NCI-H526 (cell line): Measurements from ENCODE around the gene NFE2L2.
"Not testable (repeated sequence)": the region's sequence is repeated elsewhere in the genome, so short reads cannot be mapped to it uniquely, and the experiment has no call there.

Source experiments
- DNase-seq, 2 experiments: peaks; one replicate each; lab custom pipeline; 2025; lab: John Stamatoyannopoulos, UW

The NFE2L2 gene

GRCh38 chr2:177264693-177265587 is at the start of gene NFE2L2:
NFE2L2 (minus strand) TSS chr2:177264727; CDS start chr2:177264576, 151 bp downstream.
- DNase-seq: peak; percentile 66 to 92

DNA sequence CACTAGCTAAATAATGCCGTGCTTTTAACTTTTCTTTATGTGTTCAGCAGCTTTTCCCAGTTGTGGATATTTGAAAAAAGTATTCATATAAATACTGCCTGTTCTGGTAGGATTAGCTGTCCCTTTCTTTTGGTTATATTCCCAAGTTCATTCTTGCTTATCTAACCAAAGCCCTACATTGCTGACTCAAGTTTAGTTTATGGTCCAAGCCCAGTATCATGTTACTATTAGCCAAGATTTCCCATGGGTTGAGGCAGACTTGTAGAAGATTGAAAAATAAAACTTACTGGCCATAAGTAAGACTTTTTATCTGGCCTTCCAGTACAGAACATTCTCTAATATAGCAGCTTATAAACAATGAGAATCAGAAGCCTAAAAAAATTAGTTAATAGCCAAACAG is 49.7 kb upstream of the NFE2L2 start:
- DNase-seq: no peak

- DNase-seq: no peak
Measured at GRCh38 chr2:177313162-177313781, 48.7 kb upstream of the NFE2L2 start.

GRCh38 chr2:177312562-177312961 is 48.0 kb upstream of the NFE2L2 start:
- no peak for DNase-seq

DNA sequence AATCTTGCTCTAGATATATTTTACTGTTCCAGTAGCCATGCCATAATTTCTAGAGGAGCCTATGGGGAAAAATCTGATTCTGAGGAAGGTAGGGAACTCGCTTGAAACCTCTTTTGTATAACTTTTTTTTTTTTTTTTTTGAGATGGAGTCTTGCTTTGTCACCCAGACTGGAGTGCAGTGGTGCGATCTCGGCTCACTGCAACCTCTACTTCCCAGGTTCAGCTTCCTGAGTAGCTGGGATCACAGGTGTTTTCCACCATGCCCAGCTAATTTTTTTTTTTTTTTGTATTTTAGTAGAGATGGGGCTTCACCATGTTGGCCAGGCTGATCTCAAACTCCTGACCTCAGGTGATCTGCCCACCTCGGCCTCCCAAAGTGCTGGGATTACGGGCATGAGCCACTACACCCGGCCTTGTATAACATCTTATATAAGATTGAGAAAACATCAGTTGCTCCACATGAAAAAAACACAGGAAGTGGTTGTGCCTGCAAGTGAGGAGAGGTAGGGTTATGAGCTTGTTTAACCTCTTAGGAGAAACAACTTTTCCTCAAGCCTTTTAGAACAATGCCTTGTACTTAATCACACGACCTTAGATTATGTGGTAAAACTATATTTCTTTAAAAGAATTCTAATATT is 45.3 kb upstream of the NFE2L2 start:
- not testable (repeated sequence) for DNase-seq

DNA sequence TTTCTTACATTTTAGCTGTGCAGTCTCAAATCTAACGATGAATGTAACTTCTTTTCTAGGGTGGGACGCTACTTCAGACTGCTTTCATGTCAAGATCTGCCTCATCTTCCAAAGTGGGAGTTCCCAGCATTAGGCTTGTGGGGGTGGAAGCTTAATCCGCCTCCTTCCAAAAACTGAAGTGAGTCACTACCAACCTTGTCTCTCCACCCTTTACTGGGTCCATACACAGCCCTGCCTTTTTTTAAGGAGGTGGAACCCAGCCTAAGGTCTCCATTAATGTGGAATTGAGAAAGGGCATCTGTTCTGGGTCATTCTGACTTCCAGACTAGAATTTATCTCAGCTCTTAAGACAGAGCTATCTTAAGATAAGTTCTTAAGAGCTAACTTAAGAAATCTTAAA is 42.0 kb upstream of the NFE2L2 start:
- no peak for DNase-seq

- DNase-seq: no peak
Measured at GRCh38 chr2:177303939-177304338, 39.4 kb upstream of the NFE2L2 start.

DNA sequence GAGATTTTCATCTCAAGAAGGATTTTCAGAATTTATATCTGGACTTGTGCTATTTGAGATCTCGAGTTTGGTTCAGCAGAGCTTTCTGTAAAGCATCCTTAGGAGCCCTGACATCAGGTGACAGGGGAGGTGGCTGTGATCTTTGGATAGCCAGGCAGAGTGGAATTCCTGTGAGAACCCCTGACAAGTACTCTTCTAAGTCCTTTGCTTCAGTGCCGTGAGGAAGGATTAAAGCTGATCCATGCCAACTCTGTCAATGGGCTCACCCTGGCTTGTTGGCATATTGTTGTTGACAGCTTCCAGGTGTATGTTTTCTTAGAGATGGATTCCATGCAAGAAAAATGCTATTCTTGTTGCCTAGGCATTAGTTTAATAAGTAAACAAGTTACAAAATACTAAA is 38.0 kb upstream of the NFE2L2 start:
- DNase-seq: no peak

GRCh38 chr2:177298191-177298590 is 33.7 kb upstream of the NFE2L2 start:
- DNase-seq: no peak

DNA sequence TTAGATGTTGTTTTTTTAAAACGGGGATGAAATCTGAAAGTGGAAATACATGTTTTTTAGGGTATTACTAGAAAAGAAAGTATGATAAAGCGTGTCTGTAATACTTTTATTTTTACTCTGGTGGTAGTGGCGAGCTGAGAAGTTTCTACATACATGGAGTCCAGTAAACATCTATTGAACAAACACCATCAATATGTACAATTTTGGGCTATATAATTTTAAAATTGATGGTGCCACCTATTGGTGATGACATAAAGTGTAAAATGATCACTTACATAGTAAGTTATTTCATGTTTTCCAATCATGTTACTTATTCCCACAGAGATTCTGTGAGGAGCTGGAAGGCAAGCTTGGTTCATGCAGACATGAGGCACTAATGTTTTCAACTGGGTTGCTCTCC is 31.5 kb upstream of the NFE2L2 start:
- peak in 1 of 2 experiments; percentile 26 for DNase-seq

- no peak for DNase-seq
Measured at GRCh38 chr2:177295484-177295883, 31.0 kb upstream of the NFE2L2 start.

DNA sequence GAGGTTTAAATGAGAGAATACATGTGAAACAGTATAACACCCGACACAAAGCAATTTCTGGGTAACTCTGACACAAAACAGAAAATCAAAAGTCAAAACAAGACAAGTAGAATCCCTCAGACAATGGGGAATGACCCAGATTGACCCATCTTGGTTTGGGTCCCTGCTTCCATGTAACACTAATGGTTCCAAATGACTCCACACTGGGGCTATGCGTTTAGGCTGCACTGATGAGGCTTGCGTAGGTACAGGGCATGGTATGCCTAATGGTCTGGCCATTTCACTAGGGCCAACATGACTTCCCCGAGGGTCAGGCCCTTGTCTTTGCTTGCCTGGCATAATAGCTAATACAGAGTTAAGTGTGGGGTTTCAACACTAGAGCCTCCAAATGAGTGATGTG is 27.2 kb upstream of the NFE2L2 start:
- no peak for DNase-seq

GRCh38 chr2:177289824-177290628 is 25.5 kb upstream of the NFE2L2 start:
- DNase-seq: no peak

DNA sequence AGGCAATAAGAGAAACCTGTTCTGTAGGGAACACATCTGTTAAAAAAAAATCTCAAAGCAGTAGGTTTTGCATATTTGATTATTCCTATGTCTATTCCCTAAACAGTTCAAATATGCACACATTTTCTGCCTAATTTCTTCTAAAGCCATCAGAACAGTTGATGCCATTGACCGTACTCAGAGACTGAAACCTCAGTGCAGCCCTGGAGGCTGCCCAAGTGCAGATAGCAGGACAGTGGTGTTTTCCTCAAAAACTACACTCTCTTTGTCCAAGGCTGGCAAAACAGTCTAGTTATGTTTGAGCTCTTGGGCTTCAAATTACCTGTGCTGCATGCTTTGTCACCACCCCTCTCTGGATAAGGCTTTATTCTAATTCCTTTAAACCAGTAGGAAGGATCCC is 23.3 kb upstream of the NFE2L2 start:
- DNase-seq: no peak

DNA sequence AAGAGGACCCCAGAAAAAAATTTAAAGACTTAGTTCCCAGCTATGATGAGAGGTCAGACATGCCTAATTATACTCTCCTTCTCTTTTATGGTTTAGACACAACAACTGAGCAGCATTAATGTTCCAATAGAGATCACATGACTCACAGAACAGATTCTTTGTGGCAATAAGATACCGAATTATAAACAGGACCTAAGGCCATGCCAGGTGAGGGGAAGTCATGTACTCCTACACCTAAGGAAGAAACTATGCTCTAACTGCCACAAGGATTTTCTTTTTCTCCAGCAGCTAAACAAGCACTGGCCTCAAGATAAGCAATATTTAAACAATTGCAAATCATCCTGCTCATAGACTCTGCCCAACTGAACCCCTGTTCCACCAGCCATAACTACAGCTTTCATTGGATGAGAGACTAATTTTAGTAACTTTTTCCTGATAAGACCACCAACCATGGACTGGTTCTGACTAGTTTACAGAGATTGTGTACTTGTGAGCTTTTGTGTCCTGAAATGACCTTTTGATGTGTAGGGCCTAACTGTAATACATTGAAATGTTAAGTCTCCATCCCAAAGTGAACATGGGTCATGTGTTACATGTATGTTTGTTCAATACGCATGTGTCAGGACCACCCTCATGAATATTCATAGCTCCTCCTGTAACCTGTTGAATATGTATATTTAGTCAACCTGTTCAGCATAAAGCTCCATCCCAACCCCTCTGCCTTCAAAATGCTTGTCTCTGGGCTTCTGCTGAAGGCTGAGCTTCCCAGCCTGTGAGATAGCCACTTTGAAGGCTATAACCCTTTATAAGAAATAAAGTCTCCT is 21.6 kb upstream of the NFE2L2 start:
- DNase-seq: no peak

- DNase-seq: no peak
Measured at GRCh38 chr2:177284531-177284930, 20.0 kb upstream of the NFE2L2 start.

GRCh38 chr2:177283906-177284305 is 19.4 kb upstream of the NFE2L2 start:
- DNase-seq: no peak

DNA sequence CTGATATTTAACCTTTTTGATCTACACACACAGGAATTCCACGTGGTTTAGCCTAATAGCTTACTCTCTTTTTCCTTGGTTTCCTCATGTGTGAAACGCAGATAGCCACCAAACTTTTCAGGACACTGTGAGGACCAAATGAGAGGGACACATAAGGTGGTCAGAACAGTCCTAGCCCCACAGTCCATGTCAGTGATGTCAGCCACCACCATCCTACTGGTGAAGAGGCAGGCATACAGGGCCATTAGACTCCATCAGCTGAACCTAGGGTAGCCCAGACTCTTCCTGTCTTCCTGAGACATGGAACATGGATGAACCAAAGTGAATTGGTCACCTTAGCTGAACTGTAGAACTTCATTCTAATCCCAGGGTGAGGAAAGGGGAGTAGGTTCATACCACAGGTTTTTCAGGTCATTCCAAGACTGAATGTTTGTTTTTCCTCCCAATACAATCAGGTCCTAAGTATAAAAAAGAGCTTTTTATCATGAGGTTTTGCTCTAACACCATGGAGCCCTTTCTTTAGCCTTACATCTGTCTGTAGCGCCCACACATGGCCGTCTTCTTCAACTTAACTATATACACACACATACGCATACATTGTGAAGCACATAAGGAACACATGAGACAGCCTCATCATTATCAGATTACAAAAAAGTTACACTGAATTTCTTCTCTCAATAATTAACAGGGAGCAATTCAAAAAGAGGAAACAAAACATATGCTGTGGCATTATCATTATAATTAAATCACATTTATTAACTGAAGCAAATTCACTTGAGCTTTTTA is 18.5 kb upstream of the NFE2L2 start:
- no peak for DNase-seq

GRCh38 chr2:177282181-177282641 is 17.7 kb upstream of the NFE2L2 start:
- no peak for DNase-seq
